Measurements from ENCODE around the gene LRRC3C. TPM values are rescaled to one million over a fixed set of nuclear protein-coding genes. Genes with fewer than 3 reads are reported as not detected.

LRRC3C gene
- total RNA-seq, 1 experiment from 2014 or later = not detected

- intact Hi-C loops (cut with micrococcal nuclease; ENCODE audit: unreplicated experiment) = no loop called here
- H3K36me3 Mint-ChIP-seq (ENCODE audit: insufficient read depth, unreplicated experiment) = peaks cover 30% of the 10 kb centered on the region
- no peaks in the 10 kb centered on the region for H3K9me3 Mint-ChIP-seq (ENCODE audit: low read depth, unreplicated experiment)
- TF ChIP-seq CTCF (IDR thresholded peaks at IDR 0.05; ENCODE audit: unreplicated experiment) = no peak
- peaks cover 22% of the 10 kb centered on the region for H3K27me3 Mint-ChIP-seq (ENCODE audit: unreplicated experiment)
- no peak overlapping the region for H3K4me3 Mint-ChIP-seq (ENCODE audit: low read depth, unreplicated experiment)
- BruUV-seq (replicated peaks) = no TSS peak
- CTCF ChIA-PET = interaction anchor here (0.6 to 109.6 kb wide), 31 partner anchors 17 to 1142 kb away, joined by 3 to 8195 read pairs (median 5); partner anchors contain the start of genes CSF3, ERBB2, GRB7 and GSDMA
- peak; percentile 84 for DNase-seq
- H3K27ac Mint-ChIP-seq (ENCODE audit: unreplicated experiment) = no peak overlapping the region
- peaks cover 49% of the 10 kb centered on the region for H3K4me1 Mint-ChIP-seq (ENCODE audit: low read depth, unreplicated experiment)
Observed at GRCh38 chr17:39950871-39951348, 23.4 kb downstream of the LRRC3C start.

GRCh38 chr17:39951924-39952679, 24.6 kb downstream of the LRRC3C start:
- Mint-ChIP-seq H3K4me3 (ENCODE audit: low read depth, unreplicated experiment) (peak overlapping the region; percentile 58), H3K27ac (ENCODE audit: unreplicated experiment) (peak overlapping the region; percentile 13), H3K27me3 (ENCODE audit: unreplicated experiment) (peaks cover 10% of the 10 kb centered on the region), H3K4me1 (ENCODE audit: low read depth, unreplicated experiment) (peaks cover 49% of the 10 kb centered on the region), H3K9me3 (ENCODE audit: low read depth, unreplicated experiment) (no peaks in the 10 kb centered on the region), H3K36me3 (ENCODE audit: insufficient read depth, unreplicated experiment) (peaks cover 30% of the 10 kb centered on the region)
- BruUV-seq (replicated peaks) = TSS peak; percentile 73
- no peak for DNase-seq
- intact Hi-C loops (cut with micrococcal nuclease; ENCODE audit: unreplicated experiment) = loop anchor here (1.0 kb wide), 1 partner anchor 198 kb away; no protein-coding TSS in a partner anchor
- TF ChIP-seq CTCF (IDR thresholded peaks at IDR 0.05; ENCODE audit: unreplicated experiment) = no peak
- CTCF ChIA-PET = interaction anchor here (0.6 to 109.6 kb wide), 40 partner anchors 6 to 1295 kb away, joined by 3 to 8195 read pairs (median 6); partner anchors contain the start of genes CSF3, ERBB2, GRB7 and GSDMA

GRCh38 chr17:39952680-39953470, 25.3 kb downstream of the LRRC3C start:
- H3K4me1 Mint-ChIP-seq (ENCODE audit: low read depth, unreplicated experiment) = peaks cover 42% of the 10 kb centered on the region
- H3K4me3 Mint-ChIP-seq (ENCODE audit: low read depth, unreplicated experiment) = peak overlapping the region; percentile 58
- intact Hi-C loops (cut with micrococcal nuclease; ENCODE audit: unreplicated experiment) = loop anchor here (1.0 kb wide), 6 partner anchors 27 to 266 kb away; partner anchors contain the start of genes MIEN1 and PSMD3
- H3K36me3 Mint-ChIP-seq (ENCODE audit: insufficient read depth, unreplicated experiment) = peaks cover 30% of the 10 kb centered on the region
- H3K27ac Mint-ChIP-seq (ENCODE audit: unreplicated experiment) = peak overlapping the region; percentile 18
- peak; percentile 100 for DNase-seq
- H3K27me3 Mint-ChIP-seq (ENCODE audit: unreplicated experiment) = peaks cover 15% of the 10 kb centered on the region
- no TSS peak for BruUV-seq (replicated peaks)
- TF ChIP-seq CTCF (IDR thresholded peaks at IDR 0.05; ENCODE audit: unreplicated experiment) = no peak
- CTCF ChIA-PET = interaction anchor here (0.5 to 109.6 kb wide), 47 partner anchors 6 to 1294 kb away, joined by 3 to 8195 read pairs (median 8); partner anchors contain the start of genes CSF3, ERBB2, GRB7 and GSDMA
- H3K9me3 Mint-ChIP-seq (ENCODE audit: low read depth, unreplicated experiment) = no peaks in the 10 kb centered on the region

GRCh38 chr17:39953471-39953888, 25.9 kb downstream of the LRRC3C start:
- CTCF ChIA-PET = interaction anchor here (0.6 to 109.6 kb wide), 38 partner anchors 5 to 723 kb away, joined by 3 to 8195 read pairs (median 15); partner anchors contain the start of genes CSF3, ERBB2, GRB7 and GSDMA
- DNase-seq = no peak
- H3K36me3 Mint-ChIP-seq (ENCODE audit: insufficient read depth, unreplicated experiment) = peaks cover 30% of the 10 kb centered on the region
- peaks cover 21% of the 10 kb centered on the region for H3K27me3 Mint-ChIP-seq (ENCODE audit: unreplicated experiment)
- H3K9me3 Mint-ChIP-seq (ENCODE audit: low read depth, unreplicated experiment) = no peaks in the 10 kb centered on the region
- intact Hi-C loops (cut with micrococcal nuclease; ENCODE audit: unreplicated experiment) = loop anchor here (1.0 kb wide), 5 partner anchors 27 to 266 kb away; partner anchors contain the start of genes MIEN1 and PSMD3
- BruUV-seq (replicated peaks) = TSS peak; percentile 87
- H3K27ac Mint-ChIP-seq (ENCODE audit: unreplicated experiment) = peak overlapping the region; percentile 18
- no peak for TF ChIP-seq CTCF (IDR thresholded peaks at IDR 0.05; ENCODE audit: unreplicated experiment)
- peak overlapping the region; percentile 58 for H3K4me3 Mint-ChIP-seq (ENCODE audit: low read depth, unreplicated experiment)
- H3K4me1 Mint-ChIP-seq (ENCODE audit: low read depth, unreplicated experiment) = peaks cover 38% of the 10 kb centered on the region
